GM21423 (cell line): ENCODE results near the gene PPARD.
"Not testable (repeated sequence)": the region's sequence is repeated elsewhere in the genome, so short reads cannot be mapped to it uniquely, and the experiment has no call there.

ENCODE experiments used
- ATAC-seq: cut with Tn5 transposase; IDR thresholded peaks from one replicate; pipeline ENCODE4 v1.9.1; 2021; ENCODE audit warnings: mild to moderate bottlenecking, moderate library complexity; ENCODE audit not compliant: unreplicated experiment

PPARD gene

GRCh38 chr6:35403544-35404442 is 61.4 kb downstream of the PPARD start:
- no peak for ATAC-seq

DNA sequence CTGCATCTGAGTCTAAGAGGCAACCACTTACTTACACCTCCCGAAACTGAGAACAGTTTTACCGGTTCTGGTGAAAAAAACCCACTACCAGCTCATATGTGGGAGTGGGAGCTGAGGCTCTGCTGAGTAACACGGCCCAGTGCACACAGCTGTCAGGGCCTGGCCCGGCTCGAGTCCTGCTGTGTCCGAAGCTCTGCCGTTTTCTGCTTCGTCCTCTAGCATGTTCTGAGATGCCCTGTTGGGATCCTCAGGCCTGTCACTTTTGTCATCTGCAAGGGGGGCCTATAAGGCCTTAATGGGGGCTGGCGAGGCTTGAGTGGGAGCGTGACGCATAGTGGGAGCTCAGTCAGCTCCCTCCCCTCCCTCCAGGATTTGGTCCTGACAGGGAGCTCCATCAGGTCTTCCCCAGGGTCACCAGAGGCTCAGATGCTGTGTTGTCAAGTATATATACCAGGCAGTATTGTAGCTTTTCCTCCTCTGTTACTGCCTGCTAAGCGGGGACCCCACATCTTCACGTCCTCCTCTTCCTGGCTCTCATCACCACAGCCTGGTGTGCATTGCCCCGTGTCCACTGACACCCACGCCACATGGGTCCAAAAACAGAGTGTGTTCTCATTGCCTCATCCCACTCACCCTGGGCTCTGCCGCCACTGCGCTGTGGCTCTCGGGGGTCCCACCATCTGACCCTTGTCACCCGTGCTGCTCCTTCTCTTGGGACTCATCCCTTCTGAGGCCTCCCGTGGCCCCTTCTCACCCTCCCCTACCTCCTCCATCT is 64.5 kb downstream of the PPARD start:
- no peak for ATAC-seq

DNA sequence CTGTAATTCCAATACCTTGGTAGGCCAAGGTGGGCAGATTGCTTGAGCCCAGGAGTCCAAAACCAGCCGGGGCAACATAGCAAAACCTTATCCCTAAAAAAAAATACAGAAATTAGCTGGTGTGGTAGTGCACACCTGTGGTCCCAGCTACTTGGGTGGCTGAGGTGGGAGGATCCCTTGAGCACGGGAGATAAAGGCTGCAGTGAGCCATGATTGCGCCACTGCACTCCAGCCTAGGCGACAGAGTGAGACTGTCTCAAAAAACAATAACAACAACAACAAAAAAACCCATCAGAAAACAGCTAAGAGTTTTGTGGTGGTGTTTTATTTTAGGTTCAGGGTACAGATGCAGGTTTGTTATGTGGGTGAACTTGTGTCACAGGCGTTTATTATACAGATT is 66.9 kb downstream of the PPARD start:
- no peak for ATAC-seq

- no peak for ATAC-seq
These were observed 67.8 kb downstream of the PPARD start for GRCh38 chr6:35410131-35410530.

DNA sequence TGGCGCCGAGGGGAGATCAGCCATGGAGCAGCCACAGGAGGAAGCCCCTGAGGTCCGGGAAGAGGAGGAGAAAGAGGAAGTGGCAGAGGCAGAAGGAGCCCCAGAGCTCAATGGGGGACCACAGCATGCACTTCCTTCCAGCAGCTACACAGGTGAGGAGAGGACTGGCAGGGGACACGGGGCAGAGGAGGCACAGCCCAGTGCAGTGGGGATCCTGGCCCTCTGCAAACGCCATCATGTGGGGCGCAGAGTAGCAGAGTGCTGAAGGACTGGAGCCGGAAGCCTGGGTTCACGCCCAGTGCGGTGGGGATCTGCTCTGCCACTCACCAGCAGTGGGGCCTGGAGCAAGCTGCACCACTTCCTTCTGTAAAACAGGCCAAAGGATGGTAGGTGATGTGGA is 68.7 kb downstream of the PPARD start:
- ATAC-seq, result no peak

GRCh38 chr6:35412102-35412501 is 69.7 kb downstream of the PPARD start:
- no peak for ATAC-seq

- ATAC-seq, result no peak
These were observed 71.6 kb downstream of the PPARD start for GRCh38 chr6:35413911-35414310.

DNA sequence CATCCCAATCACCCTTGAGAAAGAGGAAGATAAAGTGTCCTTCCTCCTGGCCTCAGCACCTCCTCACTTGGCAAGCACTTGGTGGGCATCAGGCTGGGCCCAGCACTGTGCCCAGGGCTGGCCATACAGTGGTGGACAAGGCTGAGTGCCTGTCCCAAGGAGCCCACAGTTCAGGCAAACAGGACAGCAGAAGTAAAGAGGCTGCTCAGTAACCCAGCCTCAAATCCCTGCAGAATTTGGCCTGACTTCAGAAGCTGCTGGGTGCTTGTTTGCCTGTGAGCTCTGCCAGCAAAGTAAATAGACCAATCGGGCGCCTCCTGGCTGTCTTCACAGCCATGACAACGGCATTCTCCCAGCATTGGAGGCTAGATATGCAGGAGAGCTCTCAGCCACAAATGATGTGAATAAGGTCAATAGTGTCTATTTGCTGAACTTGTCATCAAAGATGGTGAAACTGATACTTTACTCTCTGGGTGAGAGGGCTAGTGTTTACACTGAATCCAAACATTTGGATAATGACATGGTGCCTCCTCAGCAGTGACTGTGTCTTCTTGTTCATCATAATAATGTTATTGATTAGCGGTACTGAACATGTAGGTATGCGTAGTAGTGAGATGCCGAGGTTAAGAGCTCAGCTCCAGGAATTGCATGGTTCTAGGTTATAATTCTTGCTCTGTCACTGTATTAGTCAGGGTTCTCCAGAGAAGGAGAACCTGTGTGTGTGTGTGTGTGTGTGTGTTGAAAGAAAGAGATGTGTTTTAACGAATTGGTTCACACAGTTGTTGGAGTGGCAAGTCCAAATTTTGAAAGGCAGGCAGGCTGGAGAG is 72.9 kb downstream of the PPARD start:
- ATAC-seq, result no peak

DNA sequence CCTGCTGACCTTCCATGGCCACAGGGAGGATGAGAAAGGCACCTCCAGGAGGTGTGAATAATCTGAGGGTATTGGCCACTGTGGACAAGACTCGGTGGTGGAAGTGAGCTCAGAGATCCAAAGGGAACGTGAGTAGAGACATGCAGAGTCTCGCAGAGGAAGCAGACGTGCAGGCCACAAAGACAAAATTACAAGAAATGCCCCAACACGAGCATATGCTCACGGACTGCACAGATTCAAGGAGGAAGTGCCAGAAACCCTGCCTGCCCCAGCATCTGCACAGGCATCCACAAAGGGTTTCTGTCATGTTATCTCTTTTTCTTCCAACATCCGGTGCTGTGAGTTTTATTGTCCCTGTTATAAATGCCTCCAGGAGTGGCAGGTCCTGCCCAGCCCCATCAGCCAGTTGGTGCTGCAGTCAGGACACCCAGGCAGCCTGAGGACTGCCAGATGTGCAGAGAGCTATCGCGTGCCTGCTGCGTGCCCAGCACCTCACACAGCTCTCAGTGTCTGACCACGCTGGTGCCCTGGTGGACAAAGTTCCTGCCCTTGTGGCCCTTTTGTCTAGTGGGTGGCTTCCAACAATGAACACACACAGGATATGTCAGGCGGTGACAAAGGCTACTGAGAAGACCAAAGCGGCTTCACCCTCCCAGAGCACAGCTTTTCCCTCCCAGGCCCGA is 75.8 kb downstream of the PPARD start:
- ATAC-seq, result no peak

DNA sequence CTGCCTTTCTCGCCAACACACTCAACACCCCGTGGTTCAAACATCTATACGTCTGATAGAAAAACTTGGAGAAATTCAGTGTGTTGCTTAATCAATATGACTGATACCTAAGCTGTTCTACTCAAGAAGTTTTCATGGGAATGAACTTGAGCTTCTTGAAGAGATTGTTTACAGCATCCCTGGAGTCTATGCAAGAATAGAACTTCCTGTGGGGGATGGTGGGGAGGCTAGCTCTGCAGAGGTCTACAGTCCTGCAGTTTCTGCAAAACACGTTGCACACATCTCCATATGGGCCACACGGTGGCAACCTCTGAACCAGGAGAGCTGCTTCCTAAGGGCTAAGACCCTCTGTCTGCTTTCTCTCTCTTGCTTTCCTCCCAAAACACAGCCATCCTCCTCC is 77.1 kb downstream of the PPARD start:
- no peak for ATAC-seq

DNA sequence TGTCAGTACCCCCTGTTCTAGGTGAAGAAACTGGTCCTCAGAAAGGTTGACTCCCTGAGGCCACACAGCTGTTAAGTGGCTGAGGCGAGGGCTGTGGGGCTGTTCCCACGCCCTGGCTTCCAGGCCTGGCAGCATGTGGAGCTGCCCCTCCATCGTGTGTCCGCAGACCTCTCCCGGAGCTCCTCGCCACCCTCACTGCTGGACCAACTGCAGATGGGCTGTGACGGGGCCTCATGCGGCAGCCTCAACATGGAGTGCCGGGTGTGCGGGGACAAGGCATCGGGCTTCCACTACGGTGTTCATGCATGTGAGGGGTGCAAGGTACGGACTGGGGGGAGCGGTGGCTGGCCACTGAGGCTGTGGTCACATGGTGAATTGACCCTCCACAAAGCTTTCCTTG is 77.6 kb downstream of the PPARD start:
- ATAC-seq, result no peak

- no peak for ATAC-seq
These were observed 82.9 kb downstream of the PPARD start for GRCh38 chr6:35425284-35425683.

GRCh38 chr6:35426074-35426473 is 83.7 kb downstream of the PPARD start:
- no peak for ATAC-seq

- ATAC-seq, result no peak
These were observed 85.1 kb downstream of the PPARD start for GRCh38 chr6:35427435-35427834.

DNA sequence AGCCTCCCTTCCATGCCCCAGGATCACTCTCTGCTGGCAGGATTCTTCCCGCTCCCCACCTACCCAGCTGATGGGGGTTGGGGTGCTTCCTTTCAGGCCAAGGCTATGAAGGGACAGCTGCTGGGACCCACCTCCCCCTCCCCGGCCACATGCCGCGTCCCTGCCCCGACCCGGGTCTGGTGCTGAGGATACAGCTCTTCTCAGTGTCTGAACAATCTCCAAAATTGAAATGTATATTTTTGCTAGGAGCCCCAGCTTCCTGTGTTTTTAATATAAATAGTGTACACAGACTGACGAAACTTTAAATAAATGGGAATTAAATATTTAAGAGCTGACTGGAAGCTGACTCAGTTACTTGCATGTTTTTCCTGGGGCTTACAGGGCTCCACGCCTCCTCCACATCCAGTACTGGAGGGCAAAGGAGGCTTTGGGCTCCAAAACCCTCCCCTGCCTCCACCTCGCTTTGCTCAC is 85.5 kb downstream of the PPARD start:
- no peak for ATAC-seq

DNA sequence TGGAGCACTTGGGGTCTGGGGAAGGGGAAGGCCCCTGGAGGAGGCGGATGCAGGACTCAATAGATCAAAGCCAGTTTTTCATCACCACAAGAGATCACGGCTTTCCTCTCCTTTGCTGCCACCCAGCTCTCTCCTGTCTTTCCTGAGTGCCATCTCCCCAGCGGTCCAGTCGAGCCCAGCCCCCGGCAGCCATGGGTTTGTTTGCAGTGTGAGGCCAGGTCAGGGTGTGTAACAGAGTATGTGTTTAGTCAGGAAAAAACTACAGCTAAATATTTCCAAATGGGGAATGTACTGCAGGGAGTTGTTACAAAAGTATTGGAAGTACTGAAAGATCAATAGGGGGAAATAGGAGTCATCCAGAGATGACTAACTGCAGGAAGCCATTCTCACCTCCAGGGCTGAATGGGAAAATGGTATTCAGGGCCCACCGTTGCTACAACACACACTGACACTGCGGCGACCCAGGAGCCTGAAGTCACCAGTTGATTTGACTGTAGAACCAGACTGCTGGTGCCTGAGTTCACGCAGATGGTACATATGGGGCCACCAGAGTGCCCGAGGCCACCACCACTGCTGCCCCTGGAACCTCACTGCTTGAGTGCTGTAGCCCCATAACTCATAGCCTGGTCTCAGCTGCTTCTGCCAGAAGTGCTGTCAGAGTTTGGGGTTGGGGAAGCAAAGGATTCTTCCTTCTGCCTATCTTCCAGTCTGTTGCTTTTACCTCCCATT is 86.2 kb downstream of the PPARD start:
- no peak for ATAC-seq

DNA sequence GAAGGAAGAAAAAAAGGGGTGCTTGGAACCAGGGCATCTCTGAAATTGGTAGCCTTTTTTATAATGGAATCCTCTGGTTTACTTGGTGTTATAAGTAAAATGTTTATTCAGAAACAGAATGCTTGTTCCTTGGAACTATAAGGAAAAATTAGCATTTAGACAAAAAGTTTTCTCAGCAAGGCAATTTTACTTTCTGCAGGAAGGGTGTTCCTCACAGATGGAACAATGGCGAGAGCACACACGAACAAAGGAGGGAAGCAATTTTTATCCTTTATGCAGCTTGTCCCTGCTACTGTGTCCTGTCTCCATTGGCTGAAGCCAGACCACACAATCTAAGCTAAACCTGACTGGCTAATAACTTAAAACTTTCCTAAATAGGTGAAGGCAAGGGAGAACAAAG is 87.1 kb downstream of the PPARD start:
- no peak for ATAC-seq

DNA sequence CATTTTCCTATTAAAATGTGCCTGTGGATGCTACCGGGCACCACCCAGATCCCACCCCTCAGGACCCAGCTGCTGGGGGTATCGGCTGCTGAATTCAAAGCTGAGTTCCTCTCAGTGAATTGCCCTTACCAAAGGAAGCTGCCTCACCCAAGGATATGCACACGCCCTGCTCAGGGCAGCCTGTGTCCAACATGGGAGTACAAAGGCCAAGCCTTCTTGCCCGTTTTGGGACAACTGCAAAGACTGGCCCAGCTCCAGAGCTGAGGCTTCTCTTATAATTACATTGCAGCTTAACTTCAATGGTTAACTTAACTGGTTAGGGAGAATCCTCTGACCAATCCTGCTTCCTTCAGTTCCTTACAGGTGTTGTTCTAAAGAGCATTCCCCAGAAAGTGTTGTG is 89.9 kb downstream of the PPARD start:
- no peak for ATAC-seq

- not testable (repeated sequence) for ATAC-seq
These were observed 90.3 kb downstream of the PPARD start for GRCh38 chr6:35432702-35433101.
